DOHH2 (cell line): ENCODE data around the gene RBMXL3.

Source experiments
- H3F3A ChIP-seq: fragments of 200-600 bp; sonication (generic), shearing (Covaris generic); 2 replicates; pipeline ENCODE4 v1.6.0; 2016; ENCODE audit warnings: antibody characterized with exemption, mild to moderate bottlenecking; ENCODE audit not compliant: control insufficient read depth, insufficient read depth
- H3K27ac ChIP-seq: fragments of 200-600 bp; sonication (generic); 2 replicates; pipeline ENCODE4 v1.5.1; 2014; ENCODE audit warnings: low read depth, mild to moderate bottlenecking, low read length, moderate library complexity
- H3K27me3 ChIP-seq: fragments of 200-600 bp; sonication (generic); 2 replicates; pipeline ENCODE4 v1.6.1; 2014; ENCODE audit warnings: mild to moderate bottlenecking, low read length, mixed read lengths; ENCODE audit not compliant: control insufficient read depth
- H3K36me3 ChIP-seq: fragments of 200-600 bp; sonication (generic); 2 replicates; pipeline ENCODE4 v1.6.1; 2014; ENCODE audit warnings: mild to moderate bottlenecking, low read length, moderate library complexity, mixed read lengths; ENCODE audit not compliant: control insufficient read depth
- H3K4me1 ChIP-seq: fragments of 200-600 bp; sonication (generic); 2 replicates; pipeline ENCODE4 v1.6.1; 2014; ENCODE audit warnings: mild to moderate bottlenecking, low read length, mixed read lengths; ENCODE audit not compliant: control insufficient read depth
- H3K4me2 ChIP-seq: fragments of 200-600 bp; sonication (generic); 2 replicates; pipeline ENCODE4 v1.6.0; 2014; ENCODE audit warnings: mild to moderate bottlenecking, low read length, moderate library complexity
- H3K4me3 ChIP-seq: fragments of 200-600 bp; sonication (generic); 2 replicates; pipeline ENCODE4 v1.5.1; 2014; ENCODE audit warnings: mild to moderate bottlenecking, low read length, mixed read lengths
- H3K79me2 ChIP-seq: fragments of 200-600 bp; sonication (generic); 2 replicates; pipeline ENCODE4 v1.6.1; 2014; ENCODE audit warnings: mild to moderate bottlenecking, low read length, mixed read lengths; ENCODE audit not compliant: control insufficient read depth
- H3K9me2 ChIP-seq: fragments of 200-600 bp; sonication (generic); replicated peaks from 2 replicates; pipeline ENCODE4 v1.6.1; 2014; ENCODE audit warnings: mild to moderate bottlenecking, low read length, mixed read lengths; ENCODE audit not compliant: control insufficient read depth
- H3K9me3 ChIP-seq: fragments of 200-600 bp; sonication (generic); 2 replicates; pipeline ENCODE4 v1.6.1; 2014; ENCODE audit warnings: antibody characterized with exemption, low read length, mixed read lengths; ENCODE audit not compliant: control insufficient read depth, insufficient read depth
- H4K20me1 ChIP-seq: fragments of 200-600 bp; sonication (generic); 2 replicates; pipeline ENCODE4 v1.6.0; 2014; ENCODE audit warnings: low read depth, mild to moderate bottlenecking, antibody characterized with exemption, low read length, moderate library complexity; ENCODE audit not compliant: control insufficient read depth, insufficient read depth
- CTCF ChIP-seq: fragments of 200-600 bp; sonication (generic); IDR thresholded peaks from one replicate; pipeline ENCODE4 v1.5.1; 2014; ENCODE audit warnings: antibody characterized with exemption, mild to moderate bottlenecking, low read depth, low read length; ENCODE audit not compliant: poor library complexity, severe bottlenecking
- EZH2phosphoT487 ChIP-seq: fragments of 200-600 bp; sonication (generic); IDR thresholded peaks from 2 replicates; pipeline ENCODE4 v1.6.1; 2017; ENCODE audit warnings: borderline replicate concordance, mild to moderate bottlenecking, antibody characterized with exemption, low read length, moderate library complexity, mixed read lengths

Gene RBMXL3

DNA sequence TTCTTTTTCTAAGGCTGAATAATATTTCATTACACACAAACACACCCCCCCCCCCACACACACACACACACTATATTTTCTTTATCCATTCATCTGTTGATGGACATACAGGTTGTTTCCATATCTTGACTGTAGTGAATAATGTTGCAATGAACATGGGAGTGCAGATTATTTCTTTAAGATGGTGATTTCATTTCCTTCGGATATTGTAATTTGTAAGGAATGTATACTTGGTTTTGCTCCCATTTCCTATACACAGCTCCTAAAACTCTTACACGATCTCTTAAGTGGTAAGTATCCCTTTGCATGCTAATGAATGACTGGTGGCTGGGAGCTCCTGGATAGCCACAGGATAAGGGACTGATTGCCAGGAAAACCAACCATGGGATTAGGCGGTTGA, 14.7 kb upstream of the RBMXL3 start:
- Histone ChIP-seq H3K4me1 (no peaks in the 10 kb centered on the region), H3K4me2 (no peak overlapping the region), H4K20me1 (no peaks in the 10 kb centered on the region), H3K27ac (no peak overlapping the region), H3K27me3 (no peaks in the 10 kb centered on the region), H3F3A (no peaks in the 10 kb centered on the region), H3K4me3 (no peak overlapping the region), H3K9me2 (no peaks in the 10 kb centered on the region), H3K79me2 (no peaks in the 10 kb centered on the region), H3K9me3 (no peaks in the 10 kb centered on the region), H3K36me3 (no peaks in the 10 kb centered on the region)
- TF ChIP-seq EZH2phosphoT487 (no peak), CTCF (no peak)

DNA sequence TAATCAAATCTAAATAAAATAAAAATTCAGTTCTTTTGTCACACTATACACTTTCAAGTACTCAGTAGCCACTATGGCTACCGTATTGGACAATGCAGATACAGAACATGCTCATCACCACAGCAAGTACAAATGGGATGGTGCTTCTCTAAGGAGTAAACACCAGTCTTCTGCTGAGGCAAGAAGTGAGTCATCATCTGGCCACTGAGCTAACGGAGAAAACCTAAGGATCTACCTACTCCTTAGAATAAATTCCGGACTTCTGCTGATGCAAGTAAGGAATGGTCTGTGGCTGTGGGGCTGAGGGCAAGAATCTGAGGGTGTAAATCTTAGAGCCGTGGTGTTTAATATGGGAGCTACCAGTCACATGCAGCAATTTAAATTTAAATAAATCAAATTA, 11.3 kb upstream of the RBMXL3 start:
- H3K4me2 ChIP-seq = no peak overlapping the region
- no peaks in the 10 kb centered on the region for H3F3A ChIP-seq
- H3K79me2 ChIP-seq = no peaks in the 10 kb centered on the region
- H4K20me1 ChIP-seq = no peaks in the 10 kb centered on the region
- H3K4me3 ChIP-seq = no peak overlapping the region
- H3K9me2 ChIP-seq = no peaks in the 10 kb centered on the region
- H3K27me3 ChIP-seq = no peaks in the 10 kb centered on the region
- no peak for TF ChIP-seq CTCF
- TF ChIP-seq EZH2phosphoT487 = no peak
- no peaks in the 10 kb centered on the region for H3K36me3 ChIP-seq
- no peaks in the 10 kb centered on the region for H3K9me3 ChIP-seq
- H3K4me1 ChIP-seq = no peaks in the 10 kb centered on the region
- H3K27ac ChIP-seq = no peak overlapping the region

- Histone ChIP-seq H3K4me3 (no peak overlapping the region), H3F3A (no peaks in the 10 kb centered on the region), H4K20me1 (no peaks in the 10 kb centered on the region), H3K79me2 (no peaks in the 10 kb centered on the region), H3K27ac (no peak overlapping the region), H3K4me2 (no peak overlapping the region), H3K36me3 (no peaks in the 10 kb centered on the region), H3K4me1 (no peaks in the 10 kb centered on the region), H3K27me3 (no peaks in the 10 kb centered on the region), H3K9me3 (no peaks in the 10 kb centered on the region), H3K9me2 (no peaks in the 10 kb centered on the region)
- TF ChIP-seq EZH2phosphoT487 = no peak
- TF ChIP-seq CTCF = no peak
Measured at GRCh38 chrX:115178473-115178872, 10.7 kb upstream of the RBMXL3 start.

- H3K9me2 ChIP-seq = no peaks in the 10 kb centered on the region
- H3K4me3 ChIP-seq = no peak overlapping the region
- H4K20me1 ChIP-seq = no peaks in the 10 kb centered on the region
- H3K9me3 ChIP-seq = no peaks in the 10 kb centered on the region
- no peaks in the 10 kb centered on the region for H3K4me1 ChIP-seq
- H3K36me3 ChIP-seq = no peaks in the 10 kb centered on the region
- H3K79me2 ChIP-seq = no peaks in the 10 kb centered on the region
- TF ChIP-seq EZH2phosphoT487 (no peak), CTCF (no peak)
- H3K27me3 ChIP-seq = no peaks in the 10 kb centered on the region
- no peak overlapping the region for H3K4me2 ChIP-seq
- H3K27ac ChIP-seq = no peak overlapping the region
- H3F3A ChIP-seq = no peaks in the 10 kb centered on the region
Measured at GRCh38 chrX:115183980-115184379, 5.2 kb upstream of the RBMXL3 start.
